HepG2 (cell line): ENCODE data around the gene AFF1.

Experiments
- ETV5 ChIP-seq: IDR thresholded peaks from 2 replicates; pipeline ENCODE4 v1.6.1; 2018; ENCODE audit warnings: missing biosample characterization, missing genetic modification reagents, inconsistent platforms, borderline replicate concordance
- HDAC2 ChIP-seq: sonication (generic); formaldehyde crosslinking; IDR thresholded peaks from 2 replicates; pipeline ENCODE4 v1.4.0; 2020; ENCODE audit warnings: missing genetic modification reagents
- KDM6A ChIP-seq: IDR thresholded peaks from 2 replicates; pipeline ENCODE4 v1.6.1; 2016; ENCODE audit warnings: low read depth
- REST ChIP-seq, 2 experiments: IDR thresholded peaks; 2 replicates each; pipeline ENCODE4 v1.6.1; 2011 to 2012; ENCODE audit warnings: low read length in 2 of 2, borderline replicate concordance in 1 of 2, low read depth in 1 of 2, mild to moderate bottlenecking in 1 of 2, moderate library complexity in 1 of 2
- REXO4 ChIP-seq: sonication (generic); formaldehyde crosslinking; IDR thresholded peaks from 2 replicates; pipeline ENCODE4 v1.8.0; 2022; ENCODE audit warnings: missing genetic modification reagents, mild to moderate bottlenecking, borderline replicate concordance
- RFX5 ChIP-seq: IDR thresholded peaks from 2 replicates; pipeline ENCODE4 v1.6.1; 2011; ENCODE audit warnings: low read depth, low read length, improper control_type of control experiment
- YEATS4 ChIP-seq: sonication (generic); formaldehyde crosslinking; IDR thresholded peaks from 2 replicates; pipeline ENCODE4 v1.4.0; 2020; ENCODE audit warnings: missing genetic modification reagents, borderline replicate concordance
- ZNF160 ChIP-seq: sonication (generic); formaldehyde crosslinking; IDR thresholded peaks from 2 replicates; pipeline ENCODE4 v1.8.0; 2022; ENCODE audit warnings: mild to moderate bottlenecking, inconsistent platforms, missing genetic modification reagents
- ZNF24 ChIP-seq: fragments of 450-650 bp; IDR thresholded peaks from 2 replicates; pipeline ENCODE4 v1.6.1; 2017; ENCODE audit warnings: antibody characterized with exemption, mild to moderate bottlenecking
- ZNF589 ChIP-seq: sonication (generic); formaldehyde crosslinking; conservative IDR thresholded peaks from 2 replicates; pipeline ENCODE4 v1.8.0; 2022; ENCODE audit warnings: mild to moderate bottlenecking, moderate library complexity, missing genetic modification reagents
- ZNF790 ChIP-seq: sonication (generic); formaldehyde crosslinking; IDR thresholded peaks from 2 replicates; pipeline ENCODE4 v1.8.0; 2022; ENCODE audit warnings: missing genetic modification reagents, mild to moderate bottlenecking, borderline replicate concordance
- ZSCAN29 ChIP-seq: sonication (generic); formaldehyde crosslinking; conservative IDR thresholded peaks from 2 replicates; pipeline ENCODE4 v1.4.0; 2020; ENCODE audit warnings: mild to moderate bottlenecking, missing genetic modification reagents

GRCh38 chr4:86921608-86922252 is 13.1 kb upstream of the AFF1 start:
- TF ChIP-seq KDM6A, result no peak
- TF ChIP-seq REST (IDR thresholded peaks at IDR 0.05; ENCODE audit: borderline replicate concordance in 1 of 2, low read depth in 1 of 2, low read length in 2 of 2), result no peak
- TF ChIP-seq RFX5, result no peak
- no peak for TF ChIP-seq YEATS4
- TF ChIP-seq HDAC2, result no peak
- TF ChIP-seq ZNF790 (CRISPR knock-in tag), result no peak
- TF ChIP-seq ZNF160 (CRISPR knock-in tag), result no peak
- no peak for TF ChIP-seq REXO4 (CRISPR knock-in tag)
- no peak for TF ChIP-seq ZNF589
- TF ChIP-seq ZSCAN29, result no peak
- no peak for TF ChIP-seq ZNF24
- TF ChIP-seq ETV5, result no peak
